Endodermal cell (in vitro differentiated cells): ENCODE measurements around the gene NLRC4. TPM values are rescaled to one million over a fixed set of nuclear protein-coding genes. Genes with fewer than 3 reads are reported as not detected.

Experiments
- DNase-seq: peaks from one replicate; pipeline ENCODE4 v3.0.0-alpha.2; 2017
- H3K27ac ChIP-seq: 2 replicates; pipeline ENCODE4 v1.5.1; 2013; ENCODE audit warnings: mild to moderate bottlenecking, low read depth, low read length, moderate library complexity
- H3K27me3 ChIP-seq: 2 replicates; pipeline ENCODE4 v1.6.1; 2013; ENCODE audit warnings: mild to moderate bottlenecking, low read length, moderate library complexity; ENCODE audit not compliant: insufficient read depth, control insufficient read depth, poor library complexity, severe bottlenecking
- H3K36me3 ChIP-seq: 2 replicates; pipeline ENCODE4 v1.7.0; 2013; ENCODE audit warnings: mild to moderate bottlenecking, low read length, moderate library complexity; ENCODE audit not compliant: control insufficient read depth, insufficient read depth
- H3K4me1 ChIP-seq: one replicate; pipeline ENCODE4 v1.7.0; 2013; ENCODE audit warnings: low read length; ENCODE audit not compliant: control insufficient read depth, insufficient read depth
- H3K4me3 ChIP-seq: 2 replicates; pipeline ENCODE4 v1.5.1; 2013; ENCODE audit warnings: mild to moderate bottlenecking, low read length, moderate library complexity
- H3K9ac ChIP-seq: 2 replicates; pipeline ENCODE4 v1.6.1; 2013; ENCODE audit warnings: mild to moderate bottlenecking, low read length, moderate library complexity; ENCODE audit not compliant: poor library complexity, severe bottlenecking; ENCODE audit errors: extremely low read depth
- H3K9me3 ChIP-seq: 2 replicates; pipeline ENCODE4 v1.6.1; 2013; ENCODE audit warnings: mild to moderate bottlenecking, low read length, moderate library complexity; ENCODE audit not compliant: control insufficient read depth
- H3K27ac Mint-ChIP-seq: 2 replicates; pipeline ENCODE4 v1.8.0; 2020; ENCODE audit warnings: mixed read lengths
- H3K27me3 Mint-ChIP-seq: 2 replicates; pipeline ENCODE4 v1.8.0; 2021; ENCODE audit warnings: mild to moderate bottlenecking, mixed read lengths; ENCODE audit not compliant: insufficient read depth
- H3K36me3 Mint-ChIP-seq: 2 replicates; pipeline ENCODE4 v1.8.0; 2020; ENCODE audit warnings: low read depth, mixed read lengths
- H3K4me1 Mint-ChIP-seq: 2 replicates; pipeline ENCODE4 v1.8.0; 2020; ENCODE audit warnings: mixed read lengths
- H3K4me3 Mint-ChIP-seq: 2 replicates; pipeline ENCODE4 v1.8.0; 2020; ENCODE audit warnings: mild to moderate bottlenecking, moderate library complexity, mixed read lengths
- H3K9me3 Mint-ChIP-seq: 2 replicates; pipeline ENCODE4 v1.8.0; 2020; ENCODE audit warnings: mild to moderate bottlenecking, mixed read lengths
- CTCF ChIP-seq: fragments of 200-600 bp; sonication (generic); conservative IDR thresholded peaks from 2 replicates; pipeline ENCODE4 v1.5.0; 2021; ENCODE audit warnings: antibody characterized with exemption, mild to moderate bottlenecking
- WGBS, 2 experiments: methylation state at CpG; one replicate each; pipeline versions ENCODE4 v1.1.5 to v1.1.7; 2013; ENCODE audit warnings: missing lambda C conversion rate in 2 of 2, mixed read lengths in 1 of 2; ENCODE audit not compliant: insufficient coverage in 1 of 2, insufficient read length in 1 of 2; 5-methylcytosine and 5-hydroxymethylcytosine counted together
- total RNA-seq, 2 donors: library from RNA; stranded (reverse); fragmentation: NEBNext Ultra II Directional in 1 of 2; extraction: Animal tissue kit (Norgen Biotek cat#: 25700) in 1 of 2; gene quantifications; 2 replicates in 1 of 2; 3 replicates in 1 of 2; pipeline ENCODE4 v1.2.1, GENCODE V29; 2021

The NLRC4 gene
- total RNA-seq, 2 donors from 2014 or later: not detected

- Mint-ChIP-seq H3K4me3 (no peak overlapping the region), H3K9me3 (no peaks in the 10 kb centered on the region), H3K36me3 (no peaks in the 10 kb centered on the region), H3K27me3 (no peaks in the 10 kb centered on the region), H3K4me1 (peaks cover 10% of the 10 kb centered on the region), H3K27ac (no peak overlapping the region)
- H3K36me3 ChIP-seq: peaks cover 3% of the 10 kb centered on the region
- TF ChIP-seq CTCF: no peak
- H3K27me3 ChIP-seq: no peaks in the 10 kb centered on the region
- no peak overlapping the region for H3K27ac ChIP-seq
- DNase-seq: no peak
- 80 to 91% methylated on average over 2 to 4 of the region's 4 CpGs for WGBS, 2 experiments
- H3K4me3 ChIP-seq: no peak overlapping the region
- H3K9ac ChIP-seq: no peak overlapping the region
- H3K4me1 ChIP-seq: no peaks in the 10 kb centered on the region
- H3K9me3 ChIP-seq: no peaks in the 10 kb centered on the region
Observed at GRCh38 chr2:32231959-32232358, 32.7 kb downstream of the NLRC4 start.

GRCh38 chr2:32229635-32230034 is 35.1 kb downstream of the NLRC4 start:
- peaks cover 10% of the 10 kb centered on the region for H3K4me1 Mint-ChIP-seq

GRCh38 chr2:32228181-32228580 is 36.5 kb downstream of the NLRC4 start:
- no peak overlapping the region for H3K4me3 ChIP-seq
- Mint-ChIP-seq H3K36me3 (peaks cover 11% of the 10 kb centered on the region), H3K4me1 (peaks cover 10% of the 10 kb centered on the region), H3K4me3 (no peak overlapping the region), H3K27ac (no peak overlapping the region), H3K9me3 (no peaks in the 10 kb centered on the region), H3K27me3 (no peaks in the 10 kb centered on the region)
- H3K4me1 ChIP-seq: no peaks in the 10 kb centered on the region
- no peak overlapping the region for H3K9ac ChIP-seq
- H3K27me3 ChIP-seq: no peaks in the 10 kb centered on the region
- H3K36me3 ChIP-seq: peaks cover 15% of the 10 kb centered on the region
- H3K9me3 ChIP-seq: no peaks in the 10 kb centered on the region
- WGBS, 2 experiments: 86% methylated on average over 2 of the region's 2 CpGs; no CpG with 5 or more reads in 1 of the 2 experiments
- DNase-seq: no peak
- TF ChIP-seq CTCF: peak; percentile 26
- no peak overlapping the region for H3K27ac ChIP-seq

More at GRCh38 chr2:32229635-32230034, 35.1 kb downstream of the NLRC4 start:
- H3K4me3 ChIP-seq: no peak overlapping the region
- 84 to 100% methylated on average over 1 of the region's 1 CpG for WGBS, 2 experiments
- H3K27me3 Mint-ChIP-seq: no peaks in the 10 kb centered on the region
- no peaks in the 10 kb centered on the region for H3K9me3 Mint-ChIP-seq
- no peaks in the 10 kb centered on the region for H3K9me3 ChIP-seq
- H3K27me3 ChIP-seq: no peaks in the 10 kb centered on the region
- peaks cover 5% of the 10 kb centered on the region for H3K36me3 ChIP-seq
- H3K4me1 ChIP-seq: no peaks in the 10 kb centered on the region
- peaks cover 6% of the 10 kb centered on the region for H3K36me3 Mint-ChIP-seq
- no peak for TF ChIP-seq CTCF
- no peak overlapping the region for H3K4me3 Mint-ChIP-seq
- no peak overlapping the region for H3K27ac Mint-ChIP-seq
- no peak for DNase-seq
- no peak overlapping the region for H3K27ac ChIP-seq
- no peak overlapping the region for H3K9ac ChIP-seq
